Astrocyte of the cerebellum (primary cell): ENCODE results near the gene PRR18.

Experiments
- DNase-seq: peaks from one replicate; pipeline ENCODE4 v3.0.0-alpha.2; 2011; ENCODE audit warnings: low read depth
- H3K4me3 ChIP-seq: 2 replicates; pipeline ENCODE4 v1.5.1; 2011; ENCODE audit warnings: mild to moderate bottlenecking, low read depth, low read length, moderate library complexity
- in situ Hi-C: cut with HindIII; loops from 2 replicates; pipeline ENCODE4 v1.10.0; 2017; ENCODE audit warnings: low sequenced_read_pairs
- TF ChIP-seq, protein P1 (sequence below): IDR thresholded peaks from 2 replicates; pipeline ENCODE4 v1.5.1; 2012; ENCODE audit warnings: low read length, low read depth, moderate library complexity, mild to moderate bottlenecking; ENCODE audit errors: missing control alignments

PRR18 gene

GRCh38 chr6:166318649-166319600, 10.7 kb upstream of the PRR18 start:
- TF ChIP-seq, protein P1, sequence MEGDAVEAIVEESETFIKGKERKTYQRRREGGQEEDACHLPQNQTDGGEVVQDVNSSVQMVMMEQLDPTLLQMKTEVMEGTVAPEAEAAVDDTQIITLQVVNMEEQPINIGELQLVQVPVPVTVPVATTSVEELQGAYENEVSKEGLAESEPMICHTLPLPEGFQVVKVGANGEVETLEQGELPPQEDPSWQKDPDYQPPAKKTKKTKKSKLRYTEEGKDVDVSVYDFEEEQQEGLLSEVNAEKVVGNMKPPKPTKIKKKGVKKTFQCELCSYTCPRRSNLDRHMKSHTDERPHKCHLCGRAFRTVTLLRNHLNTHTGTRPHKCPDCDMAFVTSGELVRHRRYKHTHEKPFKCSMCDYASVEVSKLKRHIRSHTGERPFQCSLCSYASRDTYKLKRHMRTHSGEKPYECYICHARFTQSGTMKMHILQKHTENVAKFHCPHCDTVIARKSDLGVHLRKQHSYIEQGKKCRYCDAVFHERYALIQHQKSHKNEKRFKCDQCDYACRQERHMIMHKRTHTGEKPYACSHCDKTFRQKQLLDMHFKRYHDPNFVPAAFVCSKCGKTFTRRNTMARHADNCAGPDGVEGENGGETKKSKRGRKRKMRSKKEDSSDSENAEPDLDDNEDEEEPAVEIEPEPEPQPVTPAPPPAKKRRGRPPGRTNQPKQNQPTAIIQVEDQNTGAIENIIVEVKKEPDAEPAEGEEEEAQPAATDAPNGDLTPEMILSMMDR = no peak
- no peak for DNase-seq
- in situ Hi-C loops = no loop called here
- no peak overlapping the region for H3K4me3 ChIP-seq

DNA sequence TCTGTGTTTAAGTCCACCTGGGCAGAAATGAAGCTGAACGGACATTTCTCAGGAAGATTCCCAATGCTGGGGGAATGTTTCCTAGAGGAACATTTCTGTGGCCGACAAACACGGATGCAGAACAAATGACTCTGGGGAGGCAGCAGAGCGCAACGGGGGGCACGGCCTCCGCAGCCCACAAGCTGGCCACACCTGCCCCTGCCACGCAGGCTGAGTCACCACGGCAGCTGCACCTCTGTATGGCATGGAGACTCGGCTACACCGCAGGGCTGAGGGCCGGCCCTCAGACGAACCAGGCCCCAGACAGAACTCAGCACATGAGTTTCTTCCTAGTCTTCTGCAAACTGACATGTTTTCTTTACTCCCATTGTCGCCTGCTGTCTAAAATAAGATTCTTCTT, 10.0 kb upstream of the PRR18 start:
- TF ChIP-seq, protein P1 = no peak
- DNase-seq = no peak
- in situ Hi-C loops = no loop called here
- no peak overlapping the region for H3K4me3 ChIP-seq

- DNase-seq = no peak
- no peak overlapping the region for H3K4me3 ChIP-seq
- in situ Hi-C loops = no loop called here
- TF ChIP-seq, protein P1 = no peak
Observed at GRCh38 chr6:166317261-166318212, 9.3 kb upstream of the PRR18 start.

GRCh38 chr6:166315436-166315835, 7.2 kb upstream of the PRR18 start:
- no peak overlapping the region for H3K4me3 ChIP-seq
- TF ChIP-seq, protein P1 = no peak
- in situ Hi-C loops = no loop called here
- DNase-seq = no peak

GRCh38 chr6:166314454-166314853, 6.3 kb upstream of the PRR18 start:
- TF ChIP-seq, protein P1 = no peak

More at GRCh38 chr6:166314454-166314853, 6.3 kb upstream of the PRR18 start:
- in situ Hi-C loops = no loop called here
- no peak overlapping the region for H3K4me3 ChIP-seq
- no peak for DNase-seq
